ENCODE measurements around the gene SDK2. TPM values are rescaled to one million over a fixed set of nuclear protein-coding genes. Genes with fewer than 3 reads are reported as not detected.

SDK2 gene
- total and polyA plus RNA-seq, 2 of the 8 experiments (the other 6 are each of a cell fraction or from before 2014, with no cell fraction given) = 3.9 to 4.1 TPM

- TF ChIP-seq MAFK (IDR thresholded peaks at IDR 0.05; ENCODE audit: low read depth, low read length) (no peak), TBP (IDR thresholded peaks at IDR 0.05; ENCODE audit: low read depth, low read length) (peak; percentile 50; the same call in 1 of the 2 replicates)
Measured at GRCh38 chr17:73304971-73305812, 339.1 kb downstream of the SDK2 start (continued).
